Neural cell (in vitro differentiated cells): Measurements from ENCODE around the gene SERPINH1. TPM values are rescaled to one million over a fixed set of nuclear protein-coding genes. Genes with fewer than 3 reads are reported as not detected.

Source experiments
- H2AFZ ChIP-seq: fragments of 200-600, 300-800 bp; sonication (generic), shearing (Covaris generic); 2 replicates; pipeline ENCODE4 v1.6.0; 2014; ENCODE audit warnings: low read depth, mild to moderate bottlenecking, antibody characterized with exemption, low read length, moderate library complexity
- H3F3A ChIP-seq: fragments of 200-600 bp; shearing (Covaris generic); 2 replicates; pipeline ENCODE4 v1.6.1; 2016; ENCODE audit warnings: mild to moderate bottlenecking, moderate library complexity, mixed read lengths, antibody characterized with exemption, low read length; ENCODE audit not compliant: insufficient read depth, poor library complexity, severe bottlenecking
- H3K27ac ChIP-seq: fragments of 200-600, 300-800 bp; sonication (generic), shearing (Covaris generic); 2 replicates; pipeline ENCODE4 v1.5.1; 2014; ENCODE audit warnings: mild to moderate bottlenecking, low read length, moderate library complexity
- H3K27me3 ChIP-seq: fragments of 300-800, 200-600 bp; sonication (generic), shearing (Covaris generic); 2 replicates; pipeline ENCODE4 v1.6.0; 2014; ENCODE audit warnings: mild to moderate bottlenecking, low read depth, low read length, moderate library complexity; ENCODE audit not compliant: insufficient read depth
- H3K36me3 ChIP-seq: fragments of 300-800, 200-600 bp; sonication (generic), shearing (Covaris generic); 2 replicates; pipeline ENCODE4 v1.5.1; 2014; ENCODE audit warnings: mild to moderate bottlenecking, antibody characterized with exemption, low read length, moderate library complexity; ENCODE audit not compliant: insufficient read depth
- H3K4me2 ChIP-seq: fragments of 300-800, 200-600 bp; sonication (generic), shearing (Covaris generic); 2 replicates; pipeline ENCODE4 v1.6.0; 2014; ENCODE audit warnings: mild to moderate bottlenecking, low read length
- H3K4me3 ChIP-seq: fragments of 300-800, 200-600 bp; sonication (generic), shearing (Covaris generic); 2 replicates; pipeline ENCODE4 v1.5.1; 2014; ENCODE audit warnings: mild to moderate bottlenecking, low read length, moderate library complexity
- H3K79me2 ChIP-seq: fragments of 200-600 bp; shearing (Covaris generic); replicated peaks from 2 replicates; pipeline ENCODE4 v1.6.0; 2014; ENCODE audit warnings: mild to moderate bottlenecking, low read length, moderate library complexity; ENCODE audit not compliant: insufficient read depth
- H3K9ac ChIP-seq: fragments of 300-800, 200-600 bp; sonication (generic), shearing (Covaris generic); 2 replicates; pipeline ENCODE4 v1.6.1; 2016; ENCODE audit warnings: mild to moderate bottlenecking, low read length, mixed read lengths
- H3K9me2 ChIP-seq: fragments of 200-600 bp; shearing (Covaris generic); 2 replicates; pipeline ENCODE4 v1.6.1; 2016; ENCODE audit warnings: mild to moderate bottlenecking, low read length, mixed read lengths; ENCODE audit not compliant: insufficient read depth
- H3K9me3 ChIP-seq: fragments of 200-600, 300-800 bp; sonication (generic), shearing (Covaris generic); 2 replicates; pipeline ENCODE4 v1.6.1; 2016; ENCODE audit warnings: mild to moderate bottlenecking, mixed run types, low read length, moderate library complexity, mixed read lengths
- H4K20me1 ChIP-seq: fragments of 200-600 bp; shearing (Covaris generic); 2 replicates; pipeline ENCODE4 v1.6.1; 2016; ENCODE audit warnings: mild to moderate bottlenecking, mixed run types; ENCODE audit not compliant: insufficient read depth
- EP300 ChIP-seq: fragments of 450-650 bp; conservative IDR thresholded peaks from 2 replicates; pipeline ENCODE4 v1.6.1; 2014; ENCODE audit warnings: antibody characterized with exemption, mild to moderate bottlenecking, moderate library complexity; ENCODE audit not compliant: poor library complexity, severe bottlenecking
- EZH2 ChIP-seq: fragments of 200-600, 300-800 bp; shearing (Covaris generic), sonication (generic); IDR thresholded peaks from 2 replicates; pipeline ENCODE4 v1.6.1; 2014; ENCODE audit warnings: antibody characterized with exemption, low read length, borderline replicate concordance, mild to moderate bottlenecking; ENCODE audit not compliant: insufficient read depth, poor library complexity, severe bottlenecking
- MXI1 ChIP-seq: fragments of 450-650 bp; conservative IDR thresholded peaks from 2 replicates; pipeline ENCODE4 v1.6.1; 2014; ENCODE audit warnings: antibody characterized with exemption, mild to moderate bottlenecking; ENCODE audit not compliant: poor library complexity, severe bottlenecking
- POLR2AphosphoS5 ChIP-seq: IDR thresholded peaks from 2 replicates; pipeline ENCODE4 v1.6.1; 2012
- RAD21 ChIP-seq: fragments of 450-650 bp; conservative IDR thresholded peaks from 2 replicates; pipeline ENCODE4 v1.6.1; 2014; ENCODE audit warnings: antibody characterized with exemption, mild to moderate bottlenecking, moderate library complexity
- SMC3 ChIP-seq: fragments of 450-650 bp; conservative IDR thresholded peaks from 2 replicates; pipeline ENCODE4 v1.6.1; 2014; ENCODE audit warnings: antibody characterized with exemption, mild to moderate bottlenecking, moderate library complexity; ENCODE audit not compliant: poor library complexity
- TAF1 ChIP-seq: IDR thresholded peaks from 2 replicates; pipeline ENCODE4 v1.6.1; 2012; ENCODE audit warnings: low read depth
- polyA plus RNA-seq: library from polyadenylated mRNA; depleted of rRNA; stranded (reverse); fragments of >200 nt; gene quantifications from 2 replicates; pipeline ENCODE4 v1.2.3, GENCODE V29; 2014
- TF ChIP-seq, protein P1 (sequence below): fragments of 450-650 bp; IDR thresholded peaks from 2 replicates; pipeline ENCODE4 v1.5.1; 2014; ENCODE audit warnings: antibody characterized with exemption, mild to moderate bottlenecking, moderate library complexity; ENCODE audit not compliant: poor library complexity, severe bottlenecking
- TF ChIP-seq, protein P2 (sequence below): IDR thresholded peaks from 2 replicates; pipeline ENCODE4 v1.6.1; 2012; ENCODE audit warnings: borderline replicate concordance

SERPINH1 gene
- polyA plus RNA-seq, 1 donor from 2014 or later, result 16.1 TPM

DNA sequence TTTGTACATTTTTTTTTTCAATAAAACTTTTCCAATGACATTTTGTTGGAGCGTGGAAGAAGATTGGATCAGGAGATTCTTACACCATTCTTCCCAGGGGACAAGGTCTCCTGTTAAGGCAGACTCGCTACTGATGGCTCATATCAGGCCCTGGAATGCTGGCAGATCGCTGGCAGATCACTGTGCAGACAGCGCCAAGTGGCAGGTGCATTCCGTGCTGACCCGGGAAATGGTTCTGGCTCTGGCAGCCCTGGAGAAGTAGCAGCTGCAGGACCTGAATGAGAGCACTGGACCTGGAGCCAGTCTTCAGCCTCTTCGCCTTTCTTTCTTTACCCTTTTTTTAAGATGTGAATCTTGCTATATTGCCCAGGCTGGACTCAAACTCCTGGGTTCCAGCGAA, 10.7 kb downstream of the SERPINH1 start:
- Histone ChIP-seq H3K27ac (no peak overlapping the region), H2AFZ (no peak overlapping the region), H3F3A (no peaks in the 10 kb centered on the region), H3K9me2 (no peaks in the 10 kb centered on the region), H3K79me2 (no peaks in the 10 kb centered on the region), H3K9ac (no peak overlapping the region), H3K4me2 (no peak overlapping the region), H3K9me3 (no peaks in the 10 kb centered on the region), H3K4me3 (no peak overlapping the region), H3K27me3 (no peaks in the 10 kb centered on the region), H4K20me1 (no peaks in the 10 kb centered on the region), H3K36me3 (no peaks in the 10 kb centered on the region)
- no peak for TF ChIP-seq RAD21
- TF ChIP-seq SMC3, result no peak
- TF ChIP-seq, protein P1, sequence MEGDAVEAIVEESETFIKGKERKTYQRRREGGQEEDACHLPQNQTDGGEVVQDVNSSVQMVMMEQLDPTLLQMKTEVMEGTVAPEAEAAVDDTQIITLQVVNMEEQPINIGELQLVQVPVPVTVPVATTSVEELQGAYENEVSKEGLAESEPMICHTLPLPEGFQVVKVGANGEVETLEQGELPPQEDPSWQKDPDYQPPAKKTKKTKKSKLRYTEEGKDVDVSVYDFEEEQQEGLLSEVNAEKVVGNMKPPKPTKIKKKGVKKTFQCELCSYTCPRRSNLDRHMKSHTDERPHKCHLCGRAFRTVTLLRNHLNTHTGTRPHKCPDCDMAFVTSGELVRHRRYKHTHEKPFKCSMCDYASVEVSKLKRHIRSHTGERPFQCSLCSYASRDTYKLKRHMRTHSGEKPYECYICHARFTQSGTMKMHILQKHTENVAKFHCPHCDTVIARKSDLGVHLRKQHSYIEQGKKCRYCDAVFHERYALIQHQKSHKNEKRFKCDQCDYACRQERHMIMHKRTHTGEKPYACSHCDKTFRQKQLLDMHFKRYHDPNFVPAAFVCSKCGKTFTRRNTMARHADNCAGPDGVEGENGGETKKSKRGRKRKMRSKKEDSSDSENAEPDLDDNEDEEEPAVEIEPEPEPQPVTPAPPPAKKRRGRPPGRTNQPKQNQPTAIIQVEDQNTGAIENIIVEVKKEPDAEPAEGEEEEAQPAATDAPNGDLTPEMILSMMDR, result no peak
- no peak for TF ChIP-seq POLR2AphosphoS5
- TF ChIP-seq EP300, result no peak
- TF ChIP-seq EZH2, result no peak
- TF ChIP-seq, protein P2, sequence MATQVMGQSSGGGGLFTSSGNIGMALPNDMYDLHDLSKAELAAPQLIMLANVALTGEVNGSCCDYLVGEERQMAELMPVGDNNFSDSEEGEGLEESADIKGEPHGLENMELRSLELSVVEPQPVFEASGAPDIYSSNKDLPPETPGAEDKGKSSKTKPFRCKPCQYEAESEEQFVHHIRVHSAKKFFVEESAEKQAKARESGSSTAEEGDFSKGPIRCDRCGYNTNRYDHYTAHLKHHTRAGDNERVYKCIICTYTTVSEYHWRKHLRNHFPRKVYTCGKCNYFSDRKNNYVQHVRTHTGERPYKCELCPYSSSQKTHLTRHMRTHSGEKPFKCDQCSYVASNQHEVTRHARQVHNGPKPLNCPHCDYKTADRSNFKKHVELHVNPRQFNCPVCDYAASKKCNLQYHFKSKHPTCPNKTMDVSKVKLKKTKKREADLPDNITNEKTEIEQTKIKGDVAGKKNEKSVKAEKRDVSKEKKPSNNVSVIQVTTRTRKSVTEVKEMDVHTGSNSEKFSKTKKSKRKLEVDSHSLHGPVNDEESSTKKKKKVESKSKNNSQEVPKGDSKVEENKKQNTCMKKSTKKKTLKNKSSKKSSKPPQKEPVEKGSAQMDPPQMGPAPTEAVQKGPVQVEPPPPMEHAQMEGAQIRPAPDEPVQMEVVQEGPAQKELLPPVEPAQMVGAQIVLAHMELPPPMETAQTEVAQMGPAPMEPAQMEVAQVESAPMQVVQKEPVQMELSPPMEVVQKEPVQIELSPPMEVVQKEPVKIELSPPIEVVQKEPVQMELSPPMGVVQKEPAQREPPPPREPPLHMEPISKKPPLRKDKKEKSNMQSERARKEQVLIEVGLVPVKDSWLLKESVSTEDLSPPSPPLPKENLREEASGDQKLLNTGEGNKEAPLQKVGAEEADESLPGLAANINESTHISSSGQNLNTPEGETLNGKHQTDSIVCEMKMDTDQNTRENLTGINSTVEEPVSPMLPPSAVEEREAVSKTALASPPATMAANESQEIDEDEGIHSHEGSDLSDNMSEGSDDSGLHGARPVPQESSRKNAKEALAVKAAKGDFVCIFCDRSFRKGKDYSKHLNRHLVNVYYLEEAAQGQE, result no peak

DNA sequence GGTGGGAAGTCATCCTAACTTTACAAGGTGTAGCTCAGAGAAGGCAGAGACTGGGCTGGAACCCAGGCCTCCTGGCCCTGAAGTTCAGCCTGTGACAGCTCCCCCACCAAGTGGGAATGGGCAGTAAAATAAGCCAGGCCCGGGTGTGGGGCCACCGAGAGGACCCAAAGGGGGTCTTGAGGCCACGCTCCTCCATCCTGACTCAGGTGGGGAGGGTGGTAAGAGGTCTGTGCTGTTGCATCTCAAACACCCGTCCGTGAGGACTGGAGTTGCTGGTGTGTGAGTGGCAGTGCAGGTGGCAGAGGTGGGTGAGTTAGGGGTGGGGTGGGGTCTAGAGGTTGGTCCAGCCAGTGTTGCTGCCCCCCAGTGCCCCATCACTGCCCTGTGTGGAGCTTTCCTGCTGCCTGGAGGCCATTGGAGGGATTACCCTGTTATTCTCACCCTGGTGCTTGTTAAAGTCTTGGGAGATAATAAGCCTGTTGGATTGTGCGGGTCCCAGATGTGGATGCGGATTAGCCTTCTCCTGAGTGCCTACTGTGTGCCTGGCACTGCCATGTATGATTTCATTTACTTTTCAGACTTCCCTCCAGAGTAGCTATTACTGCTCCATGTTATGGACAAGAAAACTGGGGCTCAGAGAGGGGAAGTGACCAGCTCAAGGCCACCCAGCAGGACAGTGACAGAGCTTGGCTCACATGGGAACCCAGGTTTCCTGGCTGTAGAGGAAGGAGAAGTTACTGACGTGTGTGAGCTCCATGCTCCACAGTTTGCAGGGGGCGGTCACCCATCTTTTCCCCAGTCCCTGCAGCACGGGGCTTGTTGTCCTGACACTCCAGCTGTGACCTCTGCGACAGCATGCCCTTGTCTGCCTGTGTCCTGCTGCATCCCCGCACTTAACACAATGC, 12.9 kb downstream of the SERPINH1 start:
- H3K9ac ChIP-seq, result no peak overlapping the region
- H3K79me2 ChIP-seq, result no peaks in the 10 kb centered on the region
- no peak overlapping the region for H3K4me2 ChIP-seq
- no peak overlapping the region for H3K4me3 ChIP-seq
- no peaks in the 10 kb centered on the region for H3K9me2 ChIP-seq
- TF ChIP-seq, protein P1, result no peak
- TF ChIP-seq EZH2 (no peak), POLR2AphosphoS5 (no peak), EP300 (no peak), RAD21 (no peak), MXI1 (no peak), TAF1 (no peak), SMC3 (no peak)
- TF ChIP-seq, protein P2, result no peak
- no peaks in the 10 kb centered on the region for H3K9me3 ChIP-seq
- H4K20me1 ChIP-seq, result no peaks in the 10 kb centered on the region
- H3K36me3 ChIP-seq, result no peaks in the 10 kb centered on the region
- H3K27ac ChIP-seq, result no peak overlapping the region
- no peak overlapping the region for H2AFZ ChIP-seq
- no peaks in the 10 kb centered on the region for H3K27me3 ChIP-seq
- no peaks in the 10 kb centered on the region for H3F3A ChIP-seq
